ENCODE results near the gene GABBR2.
"Not testable (repeated sequence)": the region's sequence is repeated elsewhere in the genome, so short reads cannot be mapped to it uniquely, and the experiment has no call there.

Gene GABBR2

GRCh38 chr9:98536542-98537173 is 172.1 kb downstream of the GABBR2 start:
- no peak for DNase-seq

GRCh38 chr9:98533866-98534265 is 174.9 kb downstream of the GABBR2 start:
- DNase-seq, result no peak

- DNase-seq, result no peak
Observed at GRCh38 chr9:98533132-98533531, 175.6 kb downstream of the GABBR2 start.

- no peak for DNase-seq
Observed at GRCh38 chr9:98532574-98532973, 176.2 kb downstream of the GABBR2 start.

GRCh38 chr9:98532147-98532546 is 176.6 kb downstream of the GABBR2 start:
- no peak for DNase-seq

GRCh38 chr9:98530806-98531386 is 177.8 kb downstream of the GABBR2 start:
- no peak for DNase-seq

- no peak for DNase-seq
Observed at GRCh38 chr9:98530275-98530674, 178.5 kb downstream of the GABBR2 start.

GRCh38 chr9:98529841-98530240 is 178.9 kb downstream of the GABBR2 start:
- no peak for DNase-seq

- DNase-seq, result no peak
Observed at GRCh38 chr9:98523231-98523901, 185.4 kb downstream of the GABBR2 start.

- no peak for DNase-seq
Observed at GRCh38 chr9:98522487-98522886, 186.2 kb downstream of the GABBR2 start.

GRCh38 chr9:98521141-98521540 is 187.6 kb downstream of the GABBR2 start:
- DNase-seq, result no peak

GRCh38 chr9:98520221-98520960 is 188.3 kb downstream of the GABBR2 start:
- DNase-seq, result no peak

GRCh38 chr9:98519641-98520040 is 189.1 kb downstream of the GABBR2 start:
- no peak for DNase-seq

GRCh38 chr9:98518556-98518955 is 190.2 kb downstream of the GABBR2 start:
- DNase-seq, result no peak

- no peak for DNase-seq
Observed at GRCh38 chr9:98517761-98518160, 191.0 kb downstream of the GABBR2 start.

- DNase-seq, result no peak
Observed at GRCh38 chr9:98516897-98517503, 191.7 kb downstream of the GABBR2 start.

- DNase-seq, result no peak
Observed at GRCh38 chr9:98516205-98516896, 192.4 kb downstream of the GABBR2 start.

GRCh38 chr9:98515506-98516204 is 193.1 kb downstream of the GABBR2 start:
- DNase-seq, result no peak

GRCh38 chr9:98514841-98515240 is 193.9 kb downstream of the GABBR2 start:
- no peak for DNase-seq

- not testable (repeated sequence) for DNase-seq
Observed at GRCh38 chr9:98508217-98508919, 200.4 kb downstream of the GABBR2 start.

- no peak for DNase-seq
Observed at GRCh38 chr9:98506422-98507054, 202.2 kb downstream of the GABBR2 start.

Data from NCI-H1417 treated with DMSO at 0.1 percent for 48 hours (cell line).